Left lung (tissue), 10 donors: ENCODE measurements around the gene SPON1. TPM values are rescaled to one million over a fixed set of nuclear protein-coding genes. Genes with fewer than 3 reads are reported as not detected.
A peak's percentile ranks its signal among the peaks of the same experiment; 100 is the strongest.

Experiments used
- ATAC-seq: fragments of 200-7000 bp; cut with Tn5 transposase; one replicate; pipeline ENCODE4 v1.9.1; 2020; ENCODE audit warnings: moderate library complexity
- DNase-seq, 4 donors: peaks; one replicate each; pipeline ENCODE4 v3.0.0-alpha.2; 2013 to 2020
- H3K27ac ChIP-seq, 2 donors: fragments of 200-600 bp; sonication (generic) in 1 of 2; one replicate each; pipeline versions ENCODE4 v1.5.0 to v1.8.0; 2020 to 2021
- H3K27me3 ChIP-seq, 2 donors: fragments of 200-600 bp; sonication (generic) in 1 of 2; one replicate each; pipeline versions ENCODE4 v1.5.0 to v1.8.0; 2020 to 2021
- H3K36me3 ChIP-seq, 2 donors: fragments of 200-600 bp; sonication (generic) in 1 of 2; one replicate each; pipeline versions ENCODE4 v1.5.0 to v1.8.0; 2020 to 2021
- H3K4me1 ChIP-seq, 2 donors: fragments of 200-600 bp; one replicate each; pipeline ENCODE4 v1.8.0; 2021
- H3K4me3 ChIP-seq, 2 donors: fragments of 200-600 bp; sonication (generic) in 1 of 2; one replicate each; pipeline versions ENCODE4 v1.5.0 to v1.8.0; 2020 to 2021; ENCODE audit warnings: mild to moderate bottlenecking in 1 of 2
- H3K9me3 ChIP-seq, 2 donors: fragments of 200-600 bp; sonication (generic) in 1 of 2; one replicate each; pipeline versions ENCODE4 v1.5.0 to v1.8.0; 2020 to 2021
- intact Hi-C, 2 donors: fragments of 100-400 bp; cut with DNase I; formaldehyde crosslinking; loops; one replicate each; pipeline versions ENCODE4 v1.11.2 to v1.14.2; 2022
- polyA plus RNA-seq, 6 donors: library from polyadenylated mRNA; unstranded; fragments of 120-200 nt; gene quantifications; one replicate each; pipeline ENCODE4 v1.2.1, GENCODE V29; 2013; ENCODE audit not compliant: insufficient read length in 6 of 6
- total RNA-seq, 2 donors: library from RNA; stranded (reverse); fragmentation: NEBNext Ultra II Directional; extraction: Animal tissue kit (Norgen Biotek cat#: 25700); gene quantifications; one replicate each; pipeline ENCODE4 v1.2.1, GENCODE V29; 2021
- TF ChIP-seq, protein P1 (sequence below), 2 donors: fragments of 200-600 bp; sonication (generic) in 1 of 2; IDR thresholded peaks; one replicate each; pipeline versions ENCODE4 v1.5.0 to v1.8.0; 2021; ENCODE audit warnings: antibody characterized with exemption in 2 of 2
- donor health status: DM: no; HTN: yes; CAD: no.
- donor health status: DM: no; HTN: no; CAD: no.

SPON1 gene
- total and polyA plus RNA-seq, 8 donors, result 83.2 to 136 (median 97.4) TPM

DNA sequence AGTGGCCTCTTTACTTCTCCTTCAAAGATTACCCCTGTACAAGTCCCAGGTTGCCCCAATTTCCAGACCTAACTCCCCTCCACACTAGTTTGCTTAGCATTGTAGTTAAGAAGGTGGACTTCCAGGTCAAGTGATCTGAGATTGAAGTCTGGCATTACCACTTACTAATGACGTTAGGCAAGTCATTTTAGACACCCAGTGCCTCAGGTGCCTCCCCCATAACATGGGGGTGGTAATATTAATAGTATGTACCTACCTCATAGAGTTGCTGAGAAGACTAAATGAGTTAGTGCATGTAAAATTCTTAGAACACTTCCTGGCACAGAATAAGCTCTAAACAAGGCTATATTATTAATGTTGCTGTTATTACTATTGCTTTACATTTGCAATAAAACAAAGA is 93.4 kb downstream of the SPON1 start:
- H3K36me3 ChIP-seq, result no peaks in the 10 kb centered on the region
- H3K4me1 ChIP-seq, result no peaks in the 10 kb centered on the region

GRCh38 chr11:14058061-14058460 is 95.5 kb downstream of the SPON1 start:
- no peaks in the 10 kb centered on the region for H3K27me3 ChIP-seq
- TF ChIP-seq, protein P1, sequence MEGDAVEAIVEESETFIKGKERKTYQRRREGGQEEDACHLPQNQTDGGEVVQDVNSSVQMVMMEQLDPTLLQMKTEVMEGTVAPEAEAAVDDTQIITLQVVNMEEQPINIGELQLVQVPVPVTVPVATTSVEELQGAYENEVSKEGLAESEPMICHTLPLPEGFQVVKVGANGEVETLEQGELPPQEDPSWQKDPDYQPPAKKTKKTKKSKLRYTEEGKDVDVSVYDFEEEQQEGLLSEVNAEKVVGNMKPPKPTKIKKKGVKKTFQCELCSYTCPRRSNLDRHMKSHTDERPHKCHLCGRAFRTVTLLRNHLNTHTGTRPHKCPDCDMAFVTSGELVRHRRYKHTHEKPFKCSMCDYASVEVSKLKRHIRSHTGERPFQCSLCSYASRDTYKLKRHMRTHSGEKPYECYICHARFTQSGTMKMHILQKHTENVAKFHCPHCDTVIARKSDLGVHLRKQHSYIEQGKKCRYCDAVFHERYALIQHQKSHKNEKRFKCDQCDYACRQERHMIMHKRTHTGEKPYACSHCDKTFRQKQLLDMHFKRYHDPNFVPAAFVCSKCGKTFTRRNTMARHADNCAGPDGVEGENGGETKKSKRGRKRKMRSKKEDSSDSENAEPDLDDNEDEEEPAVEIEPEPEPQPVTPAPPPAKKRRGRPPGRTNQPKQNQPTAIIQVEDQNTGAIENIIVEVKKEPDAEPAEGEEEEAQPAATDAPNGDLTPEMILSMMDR (IDR thresholded peaks at IDR 0.05), result no peak
- ATAC-seq (no peak), DNase-seq (no peak)
- no peaks in the 10 kb centered on the region for H3K9me3 ChIP-seq
- H3K36me3 ChIP-seq, result no peaks in the 10 kb centered on the region
- H3K4me1 ChIP-seq, result no peaks in the 10 kb centered on the region
- no peak overlapping the region for H3K27ac ChIP-seq
- intact Hi-C loops, result no loop called here
- no peak overlapping the region for H3K4me3 ChIP-seq

More for the DNA sequence above, 93.4 kb downstream of the SPON1 start:
- TF ChIP-seq, protein P1 (IDR thresholded peaks at IDR 0.05), result no peak
- intact Hi-C loops, result no loop called here
- Histone ChIP-seq H3K27ac (no peak overlapping the region), H3K4me3 (no peak overlapping the region), H3K9me3 (no peaks in the 10 kb centered on the region), H3K27me3 (no peaks in the 10 kb centered on the region)
- ATAC-seq, result no peak
- DNase-seq, result no peak

DNA sequence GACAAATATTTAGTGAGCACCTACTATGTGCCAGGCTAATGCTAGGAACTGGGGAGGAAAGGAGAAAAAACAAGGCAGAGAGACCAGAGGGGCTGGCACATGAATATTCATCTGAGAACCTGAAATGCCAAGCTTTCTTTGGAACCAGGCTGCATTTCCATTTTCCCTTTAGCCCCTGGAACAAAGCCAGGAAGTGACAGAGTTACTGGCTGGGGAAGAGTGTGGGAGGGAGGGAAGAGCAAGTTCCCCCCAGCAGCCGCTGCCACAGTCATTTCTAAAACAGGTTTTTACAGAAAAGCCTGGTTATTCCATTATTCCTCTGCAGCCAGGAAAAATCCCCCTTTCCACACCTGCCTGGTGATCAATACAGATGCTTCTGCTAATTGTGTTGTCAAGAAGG is 97.0 kb downstream of the SPON1 start:
- TF ChIP-seq, protein P1 (IDR thresholded peaks at IDR 0.05), result no peak
- intact Hi-C loops, result no loop called here
- no peak for ATAC-seq
- H3K27me3 ChIP-seq, result no peaks in the 10 kb centered on the region
- H3K4me3 ChIP-seq, result no peak overlapping the region
- no peaks in the 10 kb centered on the region for H3K4me1 ChIP-seq
- H3K36me3 ChIP-seq, result no peaks in the 10 kb centered on the region
- H3K9me3 ChIP-seq, result no peaks in the 10 kb centered on the region
- DNase-seq, result peak in 1 of 4 donors; percentile 18
- no peak overlapping the region for H3K27ac ChIP-seq

GRCh38 chr11:14061721-14062120 is 99.2 kb downstream of the SPON1 start:
- Histone ChIP-seq H3K27ac (no peak overlapping the region), H3K4me1 (no peaks in the 10 kb centered on the region), H3K4me3 (no peak overlapping the region), H3K27me3 (no peaks in the 10 kb centered on the region), H3K9me3 (no peaks in the 10 kb centered on the region), H3K36me3 (no peaks in the 10 kb centered on the region)
- ATAC-seq, result no peak
- DNase-seq, result no peak
- TF ChIP-seq, protein P1 (IDR thresholded peaks at IDR 0.05), result no peak
- intact Hi-C loops, result no loop called here

- peak; percentile 73 for ATAC-seq
- intact Hi-C loops, result no loop called here
- H3K4me3 ChIP-seq, result no peak overlapping the region
Observed at GRCh38 chr11:14065141-14065540, 102.6 kb downstream of the SPON1 start.

More at GRCh38 chr11:14065141-14065540, 102.6 kb downstream of the SPON1 start:
- no peaks in the 10 kb centered on the region for H3K4me1 ChIP-seq
- DNase-seq, result no peak
- H3K9me3 ChIP-seq, result no peaks in the 10 kb centered on the region
- H3K27ac ChIP-seq, result no peak overlapping the region
- TF ChIP-seq, protein P1 (IDR thresholded peaks at IDR 0.05), result no peak
- H3K36me3 ChIP-seq, result no peaks in the 10 kb centered on the region
- H3K27me3 ChIP-seq, result no peaks in the 10 kb centered on the region
